Left lung (tissue), 10 donors: ENCODE measurements around the gene PPFIBP2. TPM values are rescaled to one million over a fixed set of nuclear protein-coding genes. Genes with fewer than 3 reads are reported as not detected.

Experiments used
- ATAC-seq: fragments of 200-7000 bp; cut with Tn5 transposase; one replicate; pipeline ENCODE4 v1.9.1; 2020; ENCODE audit warnings: moderate library complexity
- DNase-seq, 4 donors: peaks; one replicate each; pipeline ENCODE4 v3.0.0-alpha.2; 2013 to 2020
- H3K27ac ChIP-seq, 2 donors: fragments of 200-600 bp; sonication (generic) in 1 of 2; one replicate each; pipeline versions ENCODE4 v1.5.0 to v1.8.0; 2020 to 2021
- H3K27me3 ChIP-seq, 2 donors: fragments of 200-600 bp; sonication (generic) in 1 of 2; one replicate each; pipeline versions ENCODE4 v1.5.0 to v1.8.0; 2020 to 2021
- H3K36me3 ChIP-seq, 2 donors: fragments of 200-600 bp; sonication (generic) in 1 of 2; one replicate each; pipeline versions ENCODE4 v1.5.0 to v1.8.0; 2020 to 2021
- H3K4me1 ChIP-seq, 2 donors: fragments of 200-600 bp; one replicate each; pipeline ENCODE4 v1.8.0; 2021
- H3K4me3 ChIP-seq, 2 donors: fragments of 200-600 bp; sonication (generic) in 1 of 2; one replicate each; pipeline versions ENCODE4 v1.5.0 to v1.8.0; 2020 to 2021; ENCODE audit warnings: mild to moderate bottlenecking in 1 of 2
- H3K9me3 ChIP-seq, 2 donors: fragments of 200-600 bp; sonication (generic) in 1 of 2; one replicate each; pipeline versions ENCODE4 v1.5.0 to v1.8.0; 2020 to 2021
- intact Hi-C, 2 donors: fragments of 100-400 bp; cut with DNase I; formaldehyde crosslinking; loops; one replicate each; pipeline versions ENCODE4 v1.11.2 to v1.14.2; 2022
- polyA plus RNA-seq, 6 donors: library from polyadenylated mRNA; unstranded; fragments of 120-200 nt; gene quantifications; one replicate each; pipeline ENCODE4 v1.2.1, GENCODE V29; 2013; ENCODE audit not compliant: insufficient read length in 6 of 6
- total RNA-seq, 2 donors: library from RNA; stranded (reverse); fragmentation: NEBNext Ultra II Directional; extraction: Animal tissue kit (Norgen Biotek cat#: 25700); gene quantifications; one replicate each; pipeline ENCODE4 v1.2.1, GENCODE V29; 2021
- TF ChIP-seq, protein P1 (sequence below), 2 donors: fragments of 200-600 bp; sonication (generic) in 1 of 2; IDR thresholded peaks; one replicate each; pipeline versions ENCODE4 v1.5.0 to v1.8.0; 2021; ENCODE audit warnings: antibody characterized with exemption in 2 of 2
- donor health status: DM: no; HTN: yes; CAD: no.
- donor health status: DM: no; HTN: no; CAD: no.

The PPFIBP2 gene
- total and polyA plus RNA-seq, 8 donors = 18.7 to 48.7 (median 37.3) TPM

DNA sequence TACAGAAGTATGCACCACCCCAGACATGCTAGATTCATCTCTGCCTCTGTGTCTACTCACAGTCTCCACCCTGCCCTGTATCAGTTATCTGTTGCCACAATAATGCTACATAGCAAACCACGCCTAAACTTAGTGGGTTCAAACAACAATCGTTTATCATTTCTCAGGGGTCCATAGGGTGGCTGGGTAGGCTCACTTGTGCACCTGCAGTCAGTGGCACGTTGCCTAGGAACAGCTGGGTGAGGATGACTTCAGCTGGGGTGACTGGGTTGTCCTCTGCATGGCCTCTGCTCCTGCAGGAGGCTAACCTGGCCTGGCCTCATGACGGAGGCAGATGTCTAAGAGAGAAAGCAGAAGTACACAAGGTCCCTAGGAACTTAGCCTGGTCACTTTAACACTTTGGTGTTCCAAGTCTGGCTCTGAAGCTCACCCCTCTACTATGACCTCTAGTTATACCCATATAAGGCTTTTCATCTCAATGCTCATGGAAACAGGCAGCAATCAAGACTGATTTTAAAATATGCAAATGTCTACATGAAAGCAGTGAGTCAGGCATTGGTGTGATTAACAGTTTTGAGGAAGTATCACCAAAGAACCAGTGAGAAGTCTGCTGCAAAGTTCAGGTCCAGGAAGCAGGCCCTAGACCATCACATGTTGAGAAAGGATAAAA is 17.8 kb upstream of the PPFIBP2 start:
- Histone ChIP-seq H3K9me3 (no peaks in the 10 kb centered on the region), H3K27ac (peak overlapping the region in 1 of 2 donors; percentile 53), H3K36me3 (no peaks in the 10 kb centered on the region), H3K4me1 (peaks cover 0 to 4% of the 10 kb centered on the region in 2 donors), H3K4me3 (no peak overlapping the region), H3K27me3 (no peaks in the 10 kb centered on the region)
- intact Hi-C loops = no loop called here
- DNase-seq (no peak), ATAC-seq (peak; percentile 55)
- TF ChIP-seq, protein P1, sequence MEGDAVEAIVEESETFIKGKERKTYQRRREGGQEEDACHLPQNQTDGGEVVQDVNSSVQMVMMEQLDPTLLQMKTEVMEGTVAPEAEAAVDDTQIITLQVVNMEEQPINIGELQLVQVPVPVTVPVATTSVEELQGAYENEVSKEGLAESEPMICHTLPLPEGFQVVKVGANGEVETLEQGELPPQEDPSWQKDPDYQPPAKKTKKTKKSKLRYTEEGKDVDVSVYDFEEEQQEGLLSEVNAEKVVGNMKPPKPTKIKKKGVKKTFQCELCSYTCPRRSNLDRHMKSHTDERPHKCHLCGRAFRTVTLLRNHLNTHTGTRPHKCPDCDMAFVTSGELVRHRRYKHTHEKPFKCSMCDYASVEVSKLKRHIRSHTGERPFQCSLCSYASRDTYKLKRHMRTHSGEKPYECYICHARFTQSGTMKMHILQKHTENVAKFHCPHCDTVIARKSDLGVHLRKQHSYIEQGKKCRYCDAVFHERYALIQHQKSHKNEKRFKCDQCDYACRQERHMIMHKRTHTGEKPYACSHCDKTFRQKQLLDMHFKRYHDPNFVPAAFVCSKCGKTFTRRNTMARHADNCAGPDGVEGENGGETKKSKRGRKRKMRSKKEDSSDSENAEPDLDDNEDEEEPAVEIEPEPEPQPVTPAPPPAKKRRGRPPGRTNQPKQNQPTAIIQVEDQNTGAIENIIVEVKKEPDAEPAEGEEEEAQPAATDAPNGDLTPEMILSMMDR (IDR thresholded peaks at IDR 0.05) = no peak

DNA sequence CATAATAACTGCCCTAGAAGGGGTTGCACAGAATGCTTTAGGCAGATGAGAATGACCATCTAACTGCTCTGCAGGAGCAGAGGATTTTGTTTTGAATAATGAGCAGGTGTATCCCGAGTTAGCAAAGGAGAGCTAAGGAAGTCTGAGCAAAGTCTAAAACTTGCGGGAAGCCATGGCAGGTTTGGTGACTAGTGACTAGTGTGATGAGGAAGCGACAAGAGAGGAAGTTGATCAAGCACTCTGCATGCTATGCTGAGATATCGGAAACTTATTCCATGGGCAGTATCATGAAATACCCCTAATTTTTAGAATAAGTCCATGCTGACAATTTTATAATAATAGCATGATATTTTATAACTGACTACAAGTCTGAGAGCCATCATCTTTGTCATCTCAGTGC is 15.6 kb upstream of the PPFIBP2 start:
- Histone ChIP-seq H3K27ac (no peak overlapping the region), H3K4me1 (peaks cover 0 to 4% of the 10 kb centered on the region in 2 donors), H3K4me3 (no peak overlapping the region), H3K36me3 (no peaks in the 10 kb centered on the region), H3K9me3 (no peaks in the 10 kb centered on the region), H3K27me3 (no peaks in the 10 kb centered on the region)
- intact Hi-C loops = no loop called here
- TF ChIP-seq, protein P1 (IDR thresholded peaks at IDR 0.05) = no peak
- DNase-seq (no peak), ATAC-seq (no peak)

DNA sequence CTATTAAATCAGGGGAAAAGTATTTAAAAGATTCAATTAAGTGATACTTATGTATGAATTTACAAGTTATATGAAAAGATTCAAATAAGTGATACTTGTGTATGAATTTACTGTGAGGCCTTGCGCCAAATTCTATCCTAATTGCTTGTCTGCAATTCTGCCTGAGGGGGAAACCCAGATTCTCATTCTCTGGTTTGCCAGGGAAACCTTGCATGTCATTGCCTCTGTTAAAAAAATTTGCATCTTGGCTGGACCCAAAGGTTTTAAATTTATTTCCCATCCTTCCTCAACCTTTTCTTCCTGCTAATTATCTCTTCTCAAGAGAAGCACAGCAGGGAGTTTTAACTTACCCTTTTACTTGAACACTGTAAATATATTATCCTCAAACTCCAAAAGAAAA is 14.7 kb upstream of the PPFIBP2 start:
- no peak for DNase-seq
- Histone ChIP-seq H3K9me3 (no peaks in the 10 kb centered on the region), H3K4me3 (no peak overlapping the region), H3K36me3 (no peaks in the 10 kb centered on the region), H3K27ac (no peak overlapping the region), H3K27me3 (no peaks in the 10 kb centered on the region), H3K4me1 (peaks cover 0 to 4% of the 10 kb centered on the region in 2 donors)
- TF ChIP-seq, protein P1 (IDR thresholded peaks at IDR 0.05) = no peak
- ATAC-seq = no peak
- intact Hi-C loops = no loop called here

DNA sequence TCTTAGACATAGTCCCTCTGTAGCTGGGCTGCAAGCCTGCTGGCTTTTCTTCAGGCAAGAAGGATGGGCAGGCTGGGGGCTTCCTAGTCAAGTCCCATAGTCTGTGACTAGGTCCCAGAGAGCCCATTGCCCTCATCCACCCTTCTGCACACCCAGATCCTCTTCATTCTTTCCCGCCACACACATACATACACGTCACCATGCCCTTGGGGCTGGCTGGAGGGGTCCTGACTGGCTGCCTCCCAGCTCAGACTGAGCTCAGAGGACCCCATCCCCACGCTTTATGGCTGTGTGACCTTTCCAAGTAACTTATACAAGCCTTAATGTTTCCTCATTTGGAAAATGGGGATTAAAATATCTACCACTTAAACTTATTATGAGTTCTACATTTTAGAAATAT is 13.5 kb upstream of the PPFIBP2 start:
- H3K4me1 ChIP-seq = peaks cover 0 to 4% of the 10 kb centered on the region in 2 donors
- H3K4me3 ChIP-seq = no peak overlapping the region
- no peak for DNase-seq
- H3K9me3 ChIP-seq = no peaks in the 10 kb centered on the region
- TF ChIP-seq, protein P1 (IDR thresholded peaks at IDR 0.05) = no peak
- no peak overlapping the region for H3K27ac ChIP-seq
- no peak for ATAC-seq
- intact Hi-C loops = no loop called here
- H3K36me3 ChIP-seq = no peaks in the 10 kb centered on the region
- no peaks in the 10 kb centered on the region for H3K27me3 ChIP-seq

DNA sequence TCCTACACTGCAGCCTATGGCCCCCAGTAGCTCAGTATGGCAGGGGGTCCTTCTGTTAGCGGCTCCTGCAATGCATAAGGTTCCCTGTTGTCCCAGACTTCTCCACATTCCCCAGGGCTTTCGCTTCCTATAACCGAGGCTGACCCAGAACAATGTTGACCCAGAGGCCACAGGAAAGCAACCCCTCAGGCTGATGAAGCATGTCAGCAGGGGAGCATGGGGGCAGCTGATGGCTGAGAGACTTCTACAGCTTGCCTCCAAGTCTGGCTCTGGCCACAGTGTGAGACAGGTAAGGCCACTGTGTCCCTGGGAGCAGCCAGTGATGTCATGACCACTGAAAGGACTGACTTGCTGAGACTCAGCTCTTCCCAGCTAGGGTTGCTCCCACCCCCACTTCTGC is 12.5 kb upstream of the PPFIBP2 start:
- no peak overlapping the region for H3K4me3 ChIP-seq
- H3K36me3 ChIP-seq = no peaks in the 10 kb centered on the region
- H3K4me1 ChIP-seq = peaks cover 0 to under 1% of the 10 kb centered on the region in 2 donors
- intact Hi-C loops = no loop called here
- H3K9me3 ChIP-seq = no peaks in the 10 kb centered on the region
- TF ChIP-seq, protein P1 (IDR thresholded peaks at IDR 0.05) = no peak
- no peak for DNase-seq
- H3K27ac ChIP-seq = no peak overlapping the region
- ATAC-seq = peak; percentile 79
- H3K27me3 ChIP-seq = no peaks in the 10 kb centered on the region
